Uterus (tissue), 2 donors: ENCODE measurements around the gene TOPBP1.
A peak's percentile ranks its signal among the peaks of the same experiment; 100 is the strongest.

ENCODE experiments used
- CTCF ChIP-seq, 4 experiments: fragments of 200-600 bp in 2 of 4; fragments of 450-650 bp in 2 of 4; sonication (generic) in 2 of 4; IDR thresholded peaks; one replicate each; pipeline ENCODE4 v1.5.1; 2016 to 2019; ENCODE audit warnings: antibody characterized with exemption in 4 of 4, mild to moderate bottlenecking in 2 of 4, moderate library complexity in 1 of 4
- POLR2A ChIP-seq, 2 donors: fragments of 450-650 bp; IDR thresholded peaks; one replicate each; pipeline ENCODE4 v1.6.1; 2016; ENCODE audit warnings: antibody characterized with exemption in 2 of 2, mild to moderate bottlenecking in 1 of 2, moderate library complexity in 1 of 2

- TF ChIP-seq CTCF (IDR thresholded peaks at IDR 0.05) (peak in 3 of 4 experiments; percentile 7 to 34 (median 33)), POLR2A (IDR thresholded peaks at IDR 0.05) (no peak)
Measured at GRCh38 chr3:133578548-133579191, 83.1 kb downstream of the TOPBP1 start.
